Gastrocnemius medialis (tissue), 4 donors: ENCODE measurements around the gene ABCC12.

Source experiments
- POLR2A ChIP-seq, 2 donors: fragments of 450-650 bp; IDR thresholded peaks; one replicate each; pipeline ENCODE4 v1.6.1; 2017; ENCODE audit warnings: antibody characterized with exemption in 2 of 2, mild to moderate bottlenecking in 2 of 2, moderate library complexity in 2 of 2
- TF ChIP-seq, protein P1 (sequence below), 5 experiments: fragments of 450-650 bp in 3 of 5; fragments of 200-600 bp in 2 of 5; sonication (generic) in 2 of 5; IDR thresholded peaks in 4 of 5; conservative IDR thresholded peaks in 1 of 5; 1 replicate in 4 of 5; 2 replicates in 1 of 5; pipeline ENCODE4 v1.5.1; 2016 to 2019; ENCODE audit warnings: antibody characterized with exemption in 5 of 5, mild to moderate bottlenecking in 3 of 5, moderate library complexity in 3 of 5

- TF ChIP-seq, protein P1, sequence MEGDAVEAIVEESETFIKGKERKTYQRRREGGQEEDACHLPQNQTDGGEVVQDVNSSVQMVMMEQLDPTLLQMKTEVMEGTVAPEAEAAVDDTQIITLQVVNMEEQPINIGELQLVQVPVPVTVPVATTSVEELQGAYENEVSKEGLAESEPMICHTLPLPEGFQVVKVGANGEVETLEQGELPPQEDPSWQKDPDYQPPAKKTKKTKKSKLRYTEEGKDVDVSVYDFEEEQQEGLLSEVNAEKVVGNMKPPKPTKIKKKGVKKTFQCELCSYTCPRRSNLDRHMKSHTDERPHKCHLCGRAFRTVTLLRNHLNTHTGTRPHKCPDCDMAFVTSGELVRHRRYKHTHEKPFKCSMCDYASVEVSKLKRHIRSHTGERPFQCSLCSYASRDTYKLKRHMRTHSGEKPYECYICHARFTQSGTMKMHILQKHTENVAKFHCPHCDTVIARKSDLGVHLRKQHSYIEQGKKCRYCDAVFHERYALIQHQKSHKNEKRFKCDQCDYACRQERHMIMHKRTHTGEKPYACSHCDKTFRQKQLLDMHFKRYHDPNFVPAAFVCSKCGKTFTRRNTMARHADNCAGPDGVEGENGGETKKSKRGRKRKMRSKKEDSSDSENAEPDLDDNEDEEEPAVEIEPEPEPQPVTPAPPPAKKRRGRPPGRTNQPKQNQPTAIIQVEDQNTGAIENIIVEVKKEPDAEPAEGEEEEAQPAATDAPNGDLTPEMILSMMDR (IDR thresholded peaks at IDR 0.05 in 4 of 5, conservative IDR thresholded peaks at IDR 0.05 in 1 of 5) = no peak
- no peak for TF ChIP-seq POLR2A (IDR thresholded peaks at IDR 0.05)
Measured at GRCh38 chr16:48152226-48152625, 3.6 kb downstream of the ABCC12 start.
